ENCODE measurements around the gene DCLRE1C. TPM values are rescaled to one million over a fixed set of nuclear protein-coding genes. Genes with fewer than 3 reads are reported as not detected.
"Not testable (repeated sequence)": the region's sequence is repeated elsewhere in the genome, so short reads cannot be mapped to it uniquely, and the experiment has no call there.

Gene DCLRE1C
- 10 to 100 TPM in 4 of 8 experiments, 1 to 10 TPM in 4; 7.3 to 20.8 (median 11.2) TPM for total RNA-seq

- Histone ChIP-seq H3K4me1 (replicated peaks in 1 of 2) (peaks cover 5 to 7% of the 10 kb centered on the region in 2 donors), H3K27ac (no peak within 1 kb of the TSS), H3K4me3 (peak within 1 kb of the TSS; percentile 55 to 97 (median 71))
- 0 to 8% (median 2%) methylated on average over 3 to 21 of the region's 45 CpGs; no CpG with 5 or more reads in 1 of the 10 experiments for WGBS, 10 experiments
- in situ Hi-C loops (cut with MboI; ENCODE audit: low pct_unique_long_range_greater_than_20kb in 2 of 9, low sequenced_read_pairs in 9 of 9, unreplicated experiment in 9 of 9), result no loop called here
- ATAC-seq (replicated peaks in 6 of 8), result peak; percentile 90 to 99 (median 97)
Measured at GRCh38 chr10:14954001-14954770, at the start of gene DCLRE1C. TSS of gene DCLRE1C (minus strand) at chr10:14954096. CDS start at chr10:14954010, 86 bp downstream.

GRCh38 chr10:14995964-14996565, 42.2 kb upstream of the DCLRE1C start:
- Histone ChIP-seq H3K4me3 (peak overlapping the region in 1 of 5 donors; percentile 52), H3K27ac (no peak overlapping the region), H3K4me1 (replicated peaks in 1 of 2) (peaks cover 0 to 5% of the 10 kb centered on the region in 2 donors)
- in situ Hi-C loops (cut with MboI; ENCODE audit: low pct_unique_long_range_greater_than_20kb in 2 of 9, low sequenced_read_pairs in 9 of 9, unreplicated experiment in 9 of 9), result no loop called here
- WGBS, 10 experiments, result 48 to 90% (median 77%) methylated on average over 2 to 15 of the region's 50 CpGs; no CpG with 5 or more reads in 3 of the 10 experiments
- ATAC-seq (replicated peaks in 6 of 8), result peak in 1 of 8 experiments; percentile 59

GRCh38 chr10:14993500-14994455, 39.9 kb upstream of the DCLRE1C start:
- H3K4me1 ChIP-seq (replicated peaks in 1 of 2); in situ Hi-C loops (cut with MboI; ENCODE audit: low pct_unique_long_range_greater_than_20kb in 2 of 9, low sequenced_read_pairs in 9 of 9, unreplicated experiment in 9 of 9); ATAC-seq (replicated peaks in 6 of 8); H3K27ac ChIP-seq; H3K4me3 ChIP-seq: not testable (repeated sequence)
- 20 to 90% (median 75%) methylated on average over 1 to 15 of the region's 32 CpGs; no CpG with 5 or more reads in 1 of the 10 experiments for WGBS, 10 experiments

- ATAC-seq (replicated peaks in 6 of 8); H3K4me1 ChIP-seq (replicated peaks in 1 of 2); H3K4me3 ChIP-seq; in situ Hi-C loops (cut with MboI; ENCODE audit: low pct_unique_long_range_greater_than_20kb in 2 of 9, low sequenced_read_pairs in 9 of 9, unreplicated experiment in 9 of 9); H3K27ac ChIP-seq: not testable (repeated sequence)
- WGBS, 10 experiments, result 44 to 97% (median 81%) methylated on average over 1 to 8 of the region's 9 CpGs; no CpG with 5 or more reads in 4 of the 10 experiments
Measured at GRCh38 chr10:14992336-14992735, 38.4 kb upstream of the DCLRE1C start.

GRCh38 chr10:14991035-14991749, 37.3 kb upstream of the DCLRE1C start:
- 30 to 100% (median 57%) methylated on average over 1 to 6 of the region's 19 CpGs; no CpG with 5 or more reads in 6 of the 10 experiments for WGBS, 10 experiments

GRCh38 chr10:14989552-14989951, 35.7 kb upstream of the DCLRE1C start:
- H3K27ac ChIP-seq; H3K4me1 ChIP-seq (replicated peaks in 1 of 2); ATAC-seq (replicated peaks in 6 of 8); H3K4me3 ChIP-seq; in situ Hi-C loops (cut with MboI; ENCODE audit: low pct_unique_long_range_greater_than_20kb in 2 of 9, low sequenced_read_pairs in 9 of 9, unreplicated experiment in 9 of 9): not testable (repeated sequence)
- WGBS, 10 experiments, result 83 to 95% methylated on average over 2 to 3 of the region's 6 CpGs; no CpG with 5 or more reads in 8 of the 10 experiments

More at GRCh38 chr10:14991035-14991749, 37.3 kb upstream of the DCLRE1C start:
- H3K27ac ChIP-seq; H3K4me1 ChIP-seq (replicated peaks in 1 of 2); H3K4me3 ChIP-seq; ATAC-seq (replicated peaks in 6 of 8); in situ Hi-C loops (cut with MboI; ENCODE audit: low pct_unique_long_range_greater_than_20kb in 2 of 9, low sequenced_read_pairs in 9 of 9, unreplicated experiment in 9 of 9): not testable (repeated sequence)

GRCh38 chr10:14982744-14983143, 28.8 kb upstream of the DCLRE1C start:
- in situ Hi-C loops (cut with MboI; ENCODE audit: low pct_unique_long_range_greater_than_20kb in 2 of 9, low sequenced_read_pairs in 9 of 9, unreplicated experiment in 9 of 9), result no loop called here
- WGBS, 10 experiments, result 58 to 100% (median 73%) methylated on average over 1 to 3 of the region's 3 CpGs; no CpG with 5 or more reads in 2 of the 10 experiments
- Histone ChIP-seq H3K4me1 (replicated peaks in 1 of 2) (no peaks in the 10 kb centered on the region), H3K27ac (no peak overlapping the region), H3K4me3 (no peak overlapping the region)
- ATAC-seq (replicated peaks in 6 of 8), result no peak

GRCh38 chr10:14975672-14976273, 21.9 kb upstream of the DCLRE1C start:
- Histone ChIP-seq H3K27ac (no peak overlapping the region), H3K4me3 (no peak overlapping the region), H3K4me1 (replicated peaks in 1 of 2) (no peaks in the 10 kb centered on the region)
- 10 to 100% (median 58%) methylated on average over 1 to 7 of the region's 21 CpGs; no CpG with 5 or more reads in 2 of the 10 experiments for WGBS, 10 experiments
- in situ Hi-C loops (cut with MboI; ENCODE audit: low pct_unique_long_range_greater_than_20kb in 2 of 9, low sequenced_read_pairs in 9 of 9, unreplicated experiment in 9 of 9), result no loop called here
- no peak for ATAC-seq (replicated peaks in 6 of 8)

- H3K27ac ChIP-seq; in situ Hi-C loops (cut with MboI; ENCODE audit: low pct_unique_long_range_greater_than_20kb in 2 of 9, low sequenced_read_pairs in 9 of 9, unreplicated experiment in 9 of 9); H3K4me1 ChIP-seq (replicated peaks in 1 of 2); H3K4me3 ChIP-seq; ATAC-seq (replicated peaks in 6 of 8): not testable (repeated sequence)
- 33 to 100% (median 74%) methylated on average over 1 to 8 of the region's 15 CpGs; no CpG with 5 or more reads in 1 of the 10 experiments for WGBS, 10 experiments
Measured at GRCh38 chr10:14974153-14974998, 20.5 kb upstream of the DCLRE1C start.

- in situ Hi-C loops (cut with MboI; ENCODE audit: low pct_unique_long_range_greater_than_20kb in 2 of 9, low sequenced_read_pairs in 9 of 9, unreplicated experiment in 9 of 9), result no loop called here
- WGBS, 10 experiments, result 0 to 100% (median 29%) methylated on average over 1 to 4 of the region's 4 CpGs; no CpG with 5 or more reads in 3 of the 10 experiments
- Histone ChIP-seq H3K27ac (no peak overlapping the region), H3K4me1 (replicated peaks in 1 of 2) (no peaks in the 10 kb centered on the region), H3K4me3 (no peak overlapping the region)
- peak in 5 of 8 experiments; percentile 37 to 63 (median 42) for ATAC-seq (replicated peaks in 6 of 8)
Measured at GRCh38 chr10:14971867-14972448, 18.1 kb upstream of the DCLRE1C start.

- in situ Hi-C loops (cut with MboI; ENCODE audit: low pct_unique_long_range_greater_than_20kb in 2 of 9, low sequenced_read_pairs in 9 of 9, unreplicated experiment in 9 of 9), result no loop called here
- no peak overlapping the region for H3K4me3 ChIP-seq
- no peaks in the 10 kb centered on the region for H3K4me1 ChIP-seq (replicated peaks in 1 of 2)
- WGBS, 10 experiments, result 0 to 100% (median 86%) methylated on average over 1 to 2 of the region's 2 CpGs
- H3K27ac ChIP-seq, result no peak overlapping the region
- ATAC-seq (replicated peaks in 6 of 8), result no peak
Measured at GRCh38 chr10:14967897-14968296, 14.0 kb upstream of the DCLRE1C start.

All from motor neuron (in vitro differentiated cells).